Psoas muscle (tissue), 8 donors: ENCODE data around the gene IGFBP7. TPM values are rescaled to one million over a fixed set of nuclear protein-coding genes. Genes with fewer than 3 reads are reported as not detected.

Source experiments
- ATAC-seq, 4 donors: fragments of 200-7000 bp; cut with Tn5 transposase; one replicate each; pipeline ENCODE4 v1.9.1; 2020; ENCODE audit warnings: moderate library complexity in 3 of 4, mild to moderate bottlenecking in 2 of 4
- DNase-seq, 2 donors: peaks; one replicate each; pipeline ENCODE4 v3.0.0-alpha.2; 2020
- H3K27ac ChIP-seq: fragments of 200-600 bp; one replicate; pipeline ENCODE4 v1.8.0; 2022
- H3K27me3 ChIP-seq, 3 donors: fragments of 200-600 bp in 1 of 3; one replicate each; pipeline versions ENCODE4 v1.6.1 to v1.8.0; 2013 to 2022; ENCODE audit warnings: low read length in 2 of 3, mild to moderate bottlenecking in 2 of 3, moderate library complexity in 1 of 3; ENCODE audit not compliant: insufficient read depth in 3 of 3
- H3K36me3 ChIP-seq, 2 donors: fragments of 200-600 bp in 1 of 2; one replicate each; pipeline versions ENCODE4 v1.6.1 to v1.8.0; 2013 to 2022; ENCODE audit warnings: low read depth in 1 of 2, mild to moderate bottlenecking in 1 of 2, moderate library complexity in 1 of 2; ENCODE audit not compliant: insufficient read depth in 1 of 2
- H3K4me1 ChIP-seq: fragments of 200-600 bp; one replicate; pipeline ENCODE4 v1.8.0; 2022
- H3K4me3 ChIP-seq: fragments of 200-600 bp; one replicate; pipeline ENCODE4 v1.8.0; 2022; ENCODE audit warnings: mild to moderate bottlenecking
- H3K9me3 ChIP-seq: fragments of 200-600 bp; one replicate; pipeline ENCODE4 v1.8.0; 2022
- CTCF ChIP-seq: fragments of 200-600 bp; IDR thresholded peaks from one replicate; pipeline ENCODE4 v1.8.0; 2022; ENCODE audit warnings: antibody characterized with exemption
- WGBS, 3 donors: extraction: QIAGEN DNeasy Blood & Tissue Kit; methylation state at CpG; one replicate each; pipeline versions ENCODE4 v1.1.6 to v1.1.7; 2013; 5-methylcytosine and 5-hydroxymethylcytosine counted together
- intact Hi-C, 2 donors: fragments of 100-400 bp; cut with DNase I; formaldehyde crosslinking; loops; one replicate each; pipeline versions ENCODE4 v1.11.0 to v1.14.2; 2022
- polyA plus RNA-seq, 3 donors: library from polyadenylated mRNA; stranded (reverse); fragments of 200-250 nt; gene quantifications; one replicate each; pipeline ENCODE4 v1.2.3, GENCODE V29; 2013
- total RNA-seq, 4 donors: library from RNA; stranded (reverse); fragmentation: NEBNext Ultra II Directional in 2 of 4; extraction: Animal tissue kit (Norgen Biotek cat#: 25700) in 2 of 4; gene quantifications; one replicate each; pipeline versions ENCODE4 v1.2.1 to v1.2.4, GENCODE V29; 2021 to 2023
- donor health status: healthy with polysubstance abuse.
- donor health status: DM: no; HTN: no; CAD: no; lungs with moderate emphysema.
- donor health status: Bipolar disorder and iron deficiency.
- donor health status: healthy.
- donor health status: DM: yes; HTN: yes; CAD: no.
- donor health status: DM: no; HTN: no; CAD: no.
- donor health status: DM: no; HTN: no; CAD: no.
- donor health status: DM: yes; HTN: yes; CAD: no.

The IGFBP7 gene
- total and polyA plus RNA-seq, 7 donors = 82.4 to 175 (median 99.7) TPM

GRCh38 chr4:57037982-57038604, 72.1 kb downstream of the IGFBP7 start:
- H3K9me3 ChIP-seq = no peaks in the 10 kb centered on the region
- H3K4me3 ChIP-seq = no peak overlapping the region
- intact Hi-C loops = no loop called here
- H3K4me1 ChIP-seq = no peaks in the 10 kb centered on the region
- H3K36me3 ChIP-seq = peaks cover 0 to 12% of the 10 kb centered on the region in 2 donors
- no peaks in the 10 kb centered on the region for H3K27me3 ChIP-seq
- DNase-seq = peak; percentile 51 to 74
- peak; percentile 65 for TF ChIP-seq CTCF
- 38 to 39% (median 38%) methylated on average over 15 of the region's 15 CpGs for WGBS, 3 donors
- ATAC-seq = peak in 2 of 4 donors; percentile 49 to 73
- no peak overlapping the region for H3K27ac ChIP-seq

GRCh38 chr4:57034520-57034919, 75.7 kb downstream of the IGFBP7 start:
- DNase-seq (no peak), ATAC-seq (no peak)
- TF ChIP-seq CTCF = no peak
- Histone ChIP-seq H3K4me1 (no peaks in the 10 kb centered on the region), H3K36me3 (peaks cover 3 to 48% of the 10 kb centered on the region in 2 donors), H3K4me3 (no peak overlapping the region), H3K9me3 (no peaks in the 10 kb centered on the region), H3K27me3 (no peaks in the 10 kb centered on the region), H3K27ac (no peak overlapping the region)
- intact Hi-C loops = no loop called here
- WGBS, 3 donors = 68 to 74% (median 72%) methylated on average over 3 of the region's 3 CpGs

- Histone ChIP-seq H3K27ac (no peak overlapping the region), H3K36me3 (peaks cover 13 to 96% of the 10 kb centered on the region in 2 donors), H3K4me3 (no peak overlapping the region), H3K4me1 (no peaks in the 10 kb centered on the region), H3K9me3 (no peaks in the 10 kb centered on the region), H3K27me3 (no peaks in the 10 kb centered on the region)
- no peak for DNase-seq
- intact Hi-C loops = loop anchor here (10.0 kb wide), 2 partner anchors 538 to 548 kb away; no protein-coding TSS in a partner anchor
- TF ChIP-seq CTCF = no peak
- WGBS, 3 donors = 69 to 78% (median 73%) methylated on average over 4 of the region's 4 CpGs
- ATAC-seq = peak in 1 of 4 donors; percentile 16
Measured at GRCh38 chr4:57023104-57023503, 87.1 kb downstream of the IGFBP7 start.

- H3K9me3 ChIP-seq = no peaks in the 10 kb centered on the region
- 75 to 91% (median 87%) methylated on average over 5 of the region's 5 CpGs for WGBS, 3 donors
- peaks cover 16 to 96% of the 10 kb centered on the region in 2 donors for H3K36me3 ChIP-seq
- no peaks in the 10 kb centered on the region for H3K27me3 ChIP-seq
- ATAC-seq (peak in 3 of 4 donors; percentile 30 to 50 (median 46)), DNase-seq (no peak)
- intact Hi-C loops = loop anchor here (10.0 kb wide), 2 partner anchors 536 to 546 kb away; no protein-coding TSS in a partner anchor
- no peak overlapping the region for H3K4me3 ChIP-seq
- no peak for TF ChIP-seq CTCF
- no peaks in the 10 kb centered on the region for H3K4me1 ChIP-seq
- H3K27ac ChIP-seq = no peak overlapping the region
Measured at GRCh38 chr4:57020467-57021101, 89.6 kb downstream of the IGFBP7 start.
